Measurements from ENCODE around the gene RASSF5. TPM values are rescaled to one million over a fixed set of nuclear protein-coding genes. Genes with fewer than 3 reads are reported as not detected.
"Not testable (repeated sequence)": the region's sequence is repeated elsewhere in the genome, so short reads cannot be mapped to it uniquely, and the experiment has no call there.

The RASSF5 gene
- total RNA-seq, 1 experiment from 2014 or later: 3.8 TPM

DNA sequence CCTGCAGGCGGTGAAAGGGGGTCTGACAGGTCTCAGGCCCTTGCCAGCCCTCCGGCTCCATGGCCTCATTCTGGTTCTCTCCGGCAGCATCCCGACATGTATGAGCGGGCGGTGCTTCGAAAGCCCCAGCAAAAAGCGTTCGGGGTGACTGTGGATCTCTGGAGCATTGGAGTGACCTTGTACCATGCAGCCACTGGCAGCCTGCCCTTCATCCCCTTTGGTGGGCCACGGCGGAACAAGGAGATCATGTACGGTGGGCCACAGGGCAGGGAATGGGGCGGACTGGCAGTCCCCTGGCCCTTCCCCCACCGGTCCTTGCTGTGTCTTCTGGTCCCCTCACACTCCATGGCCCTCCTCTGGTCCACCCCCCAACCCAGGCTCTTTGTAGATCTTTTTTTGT lies 30.7 kb upstream of the RASSF5 start:
- no peak for DNase-seq (ENCODE audit: low spot score)

DNA sequence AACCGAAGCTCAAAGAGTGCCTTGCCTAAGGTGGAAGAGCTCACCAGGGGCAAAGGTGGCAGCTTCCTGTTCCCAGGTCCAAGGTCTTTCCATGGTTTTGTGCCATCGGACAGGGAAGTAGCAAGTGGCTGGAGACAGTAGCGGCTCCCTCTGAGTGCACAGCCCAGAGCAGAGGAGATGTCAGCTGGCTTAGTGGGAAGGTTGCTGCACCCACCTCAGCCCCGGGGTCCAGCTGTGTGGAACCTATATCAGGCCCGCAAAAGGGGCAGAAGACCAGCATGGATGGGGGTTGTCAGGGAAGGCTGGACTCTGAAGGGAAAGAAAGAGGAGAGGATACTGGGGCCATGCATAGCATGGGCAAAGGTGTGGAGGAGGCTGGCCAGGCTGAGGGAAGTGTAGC lies 30.2 kb upstream of the RASSF5 start:
- DNase-seq (ENCODE audit: low spot score): no peak

DNA sequence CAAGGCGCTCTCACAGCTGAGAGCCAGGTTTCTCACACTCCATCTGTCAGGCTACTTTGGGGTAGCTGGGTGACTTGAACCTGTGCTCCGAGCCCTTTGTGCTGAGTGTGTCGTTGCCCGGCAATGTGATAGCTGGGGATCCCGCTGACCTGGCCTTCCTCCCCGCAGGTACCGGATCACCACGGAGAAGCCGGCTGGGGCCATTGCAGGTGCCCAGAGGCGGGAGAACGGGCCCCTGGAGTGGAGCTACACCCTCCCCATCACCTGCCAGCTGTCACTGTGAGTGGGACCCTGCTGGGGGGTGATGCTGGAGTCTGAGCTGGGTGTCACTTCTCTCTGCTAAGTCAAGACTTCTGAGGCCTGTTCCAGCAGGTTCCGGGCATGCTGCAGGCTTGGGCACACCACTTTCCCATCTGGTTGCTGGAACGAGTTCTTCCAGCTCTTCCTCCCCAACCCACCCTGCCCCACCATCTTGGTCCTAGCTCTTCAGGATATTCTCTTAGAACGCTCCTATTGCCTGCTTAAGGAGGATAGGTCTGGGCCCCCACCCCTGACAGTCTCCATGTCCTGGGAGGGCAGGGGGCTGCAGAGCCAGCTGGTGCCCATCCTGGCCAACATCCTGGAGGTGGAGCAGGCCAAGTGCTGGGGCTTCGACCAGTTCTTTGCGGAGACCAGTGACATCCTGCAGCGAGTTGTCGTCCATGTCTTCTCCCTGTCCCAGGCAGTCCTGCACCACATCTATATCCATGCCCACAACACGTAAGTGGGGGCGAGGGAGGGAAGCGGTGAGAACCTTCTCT lies 29.6 kb upstream of the RASSF5 start:
- DNase-seq (ENCODE audit: low spot score): no peak

DNA sequence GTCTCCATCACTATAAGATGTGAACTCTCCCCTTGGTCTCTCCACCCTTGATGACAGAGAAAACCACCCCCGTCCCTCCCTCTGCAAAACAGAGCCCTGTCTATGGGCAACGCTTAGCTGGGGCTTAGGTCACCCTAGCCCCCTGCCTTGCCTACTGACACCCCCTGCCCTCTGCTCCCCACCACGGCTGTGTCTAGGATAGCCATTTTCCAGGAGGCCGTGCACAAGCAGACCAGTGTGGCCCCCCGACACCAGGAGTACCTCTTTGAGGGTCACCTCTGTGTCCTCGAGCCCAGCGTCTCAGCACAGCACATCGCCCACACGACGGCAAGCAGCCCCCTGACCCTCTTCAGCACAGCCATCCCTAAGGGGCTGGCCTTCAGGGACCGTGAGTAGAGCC lies 28.6 kb upstream of the RASSF5 start:
- DNase-seq (ENCODE audit: low spot score): no peak

DNA sequence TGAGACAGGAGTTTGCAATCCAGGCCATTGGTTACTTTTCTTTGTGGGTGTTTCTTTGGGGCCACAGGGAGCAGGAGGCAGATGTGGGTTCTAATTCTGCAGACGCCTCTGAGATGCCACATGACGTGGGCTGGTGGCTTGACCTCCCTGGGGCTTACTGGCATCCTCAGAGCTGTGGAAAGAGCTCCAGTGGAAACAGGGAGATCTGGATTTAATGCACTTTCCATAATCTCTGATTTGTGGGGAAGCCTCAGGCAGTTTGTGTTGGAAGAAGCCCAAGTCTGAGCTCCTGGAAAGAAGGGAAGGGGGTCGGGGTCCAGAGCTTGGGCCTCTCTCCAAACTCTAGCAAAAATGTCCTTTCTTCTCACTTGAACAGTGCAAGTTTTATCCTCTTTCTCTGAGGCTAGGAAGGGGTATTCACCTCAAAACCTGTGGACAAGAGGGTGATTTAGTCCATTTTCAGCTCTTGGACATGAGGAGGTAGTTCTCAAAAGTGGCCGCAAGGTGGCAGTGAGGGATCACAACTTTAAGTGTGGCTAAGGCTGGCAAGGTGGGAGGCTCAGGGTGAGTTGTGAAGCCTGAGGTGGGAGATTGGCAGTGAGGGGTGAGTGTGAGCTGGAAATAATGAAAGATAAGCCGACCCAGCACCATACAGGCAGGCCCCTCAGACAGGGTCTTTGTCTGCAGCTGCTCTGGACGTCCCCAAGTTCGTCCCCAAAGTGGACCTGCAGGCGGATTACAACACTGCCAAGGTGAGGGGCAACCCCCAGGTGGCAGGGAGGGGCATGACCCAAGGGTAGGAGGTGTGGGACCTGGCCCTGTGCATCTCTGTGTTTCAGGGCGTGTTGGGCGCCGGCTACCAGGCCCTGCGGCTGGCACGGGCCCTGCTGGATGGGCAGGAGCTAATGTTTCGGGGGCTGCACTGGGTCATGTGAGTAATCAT lies 27.9 kb upstream of the RASSF5 start:
- peak; percentile 72 for DNase-seq (ENCODE audit: low spot score)

DNA sequence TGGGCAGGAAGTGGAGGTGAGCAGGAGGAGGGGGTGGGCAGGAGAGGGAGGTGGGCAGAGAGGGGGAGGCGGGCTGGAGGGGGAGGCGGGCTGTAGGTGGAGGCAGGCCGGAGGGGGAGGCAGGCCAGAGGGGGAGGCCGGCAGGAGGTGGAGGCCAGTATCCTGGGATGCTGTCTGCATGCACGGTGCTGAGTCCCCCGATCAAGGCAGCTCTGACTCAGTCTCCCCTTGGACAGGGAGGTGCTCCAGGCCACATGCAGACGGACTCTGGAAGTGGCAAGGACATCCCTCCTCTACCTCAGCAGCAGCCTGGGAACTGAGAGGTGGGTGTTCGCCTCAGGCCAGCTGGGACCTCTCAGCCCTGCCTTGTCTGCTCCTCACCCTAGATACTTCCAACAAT lies 27.1 kb upstream of the RASSF5 start:
- no peak for DNase-seq (ENCODE audit: low spot score)

DNA sequence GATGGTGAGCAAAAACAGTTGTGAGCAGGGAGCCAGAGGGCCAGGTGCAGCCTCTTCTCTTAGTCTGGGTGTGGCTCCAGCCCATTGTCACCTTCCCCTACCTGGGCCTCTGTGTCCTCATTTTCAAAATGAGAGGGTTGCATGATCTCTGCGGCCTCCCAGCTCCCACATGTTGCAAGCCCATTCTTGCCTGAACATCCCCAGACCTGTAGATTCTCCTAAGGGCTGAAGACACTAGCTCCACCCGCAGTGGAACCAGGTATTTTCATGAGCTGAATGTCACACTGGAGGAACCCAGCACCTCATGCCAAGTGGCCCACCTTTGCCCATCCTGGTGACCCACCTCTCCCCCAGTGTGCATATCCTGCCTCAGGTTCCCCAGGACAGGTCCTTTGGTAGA lies 24.7 kb upstream of the RASSF5 start:
- DNase-seq (ENCODE audit: low spot score): no peak

DNA sequence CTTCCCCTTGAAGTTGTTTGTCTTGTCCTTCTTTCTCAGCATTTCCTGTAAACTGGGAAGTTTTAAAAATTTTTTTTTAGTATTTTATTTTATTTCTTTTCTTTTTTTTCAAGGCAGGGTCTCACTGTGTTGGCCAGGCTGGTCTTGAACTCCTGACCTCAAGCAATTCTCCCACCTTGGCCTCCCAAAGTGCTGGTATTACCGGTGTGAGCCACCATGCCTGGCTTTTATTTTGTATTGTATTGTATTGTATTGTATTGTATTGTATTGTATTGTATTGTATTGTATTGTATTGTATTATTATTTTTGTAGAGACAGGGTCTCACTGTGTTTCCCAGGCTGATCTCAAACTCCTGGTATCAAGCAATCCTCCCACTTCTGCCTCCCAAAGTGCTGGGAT lies 23.5 kb upstream of the RASSF5 start:
- DNase-seq (ENCODE audit: low spot score): not testable (repeated sequence)

DNA sequence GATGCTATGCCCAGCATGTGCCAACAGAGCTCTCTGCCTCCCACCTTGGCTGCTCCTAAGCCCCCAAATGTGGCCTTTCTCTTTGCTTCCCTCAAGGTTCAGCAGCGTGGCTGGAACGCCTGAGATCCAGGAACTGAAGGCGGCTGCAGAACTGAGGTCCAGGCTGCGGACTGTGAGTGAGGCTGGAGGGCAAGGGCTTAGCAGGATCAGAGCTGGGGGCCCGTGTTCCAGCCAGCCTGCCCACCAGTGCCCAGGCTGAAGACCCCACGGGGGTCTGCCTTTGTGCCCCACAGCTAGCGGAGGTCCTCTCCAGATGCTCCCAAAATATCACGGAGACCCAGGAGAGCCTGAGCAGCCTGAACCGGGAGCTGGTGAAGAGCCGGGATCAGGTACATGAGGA lies 22.4 kb upstream of the RASSF5 start:
- DNase-seq (ENCODE audit: low spot score): no peak

DNA sequence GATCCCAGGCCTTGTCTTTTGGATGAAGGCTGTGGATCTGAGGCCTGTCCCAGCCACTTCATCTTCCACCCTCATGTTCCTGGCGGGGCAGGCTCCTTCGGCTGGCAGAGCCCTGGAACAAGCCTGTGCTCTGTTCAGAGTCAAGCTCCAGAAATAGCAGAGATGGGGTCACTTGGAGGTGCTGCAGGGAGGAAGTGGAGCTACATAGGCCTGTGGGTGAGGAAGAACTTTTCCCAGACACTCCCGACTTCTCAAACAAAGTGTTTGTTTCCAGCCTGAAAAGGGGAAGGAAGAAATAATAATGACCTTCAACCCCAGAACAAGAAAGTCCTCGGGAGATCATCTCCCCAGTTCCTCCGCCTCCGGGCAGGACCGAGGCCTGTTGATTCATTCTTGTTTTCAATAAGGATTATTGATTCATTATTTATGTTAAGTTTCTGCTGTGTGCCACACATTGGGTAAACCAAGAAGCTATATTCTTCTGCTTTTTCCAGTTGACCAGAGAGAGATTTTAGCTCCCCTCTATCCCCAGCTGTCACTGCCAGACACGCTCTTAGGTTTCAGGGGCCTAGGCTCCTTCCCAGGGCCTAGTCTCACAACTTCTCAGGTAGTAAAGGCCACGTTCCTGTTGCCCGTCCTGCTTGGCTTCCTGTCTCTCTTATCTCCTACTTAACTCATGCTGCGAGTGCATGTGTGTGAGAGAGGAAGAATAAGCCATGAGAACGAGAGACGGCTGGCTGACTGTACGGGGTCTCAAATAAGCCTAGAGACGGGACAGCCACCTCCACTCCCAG lies 20.1 kb upstream of the RASSF5 start:
- DNase-seq (ENCODE audit: low spot score): no peak

DNA sequence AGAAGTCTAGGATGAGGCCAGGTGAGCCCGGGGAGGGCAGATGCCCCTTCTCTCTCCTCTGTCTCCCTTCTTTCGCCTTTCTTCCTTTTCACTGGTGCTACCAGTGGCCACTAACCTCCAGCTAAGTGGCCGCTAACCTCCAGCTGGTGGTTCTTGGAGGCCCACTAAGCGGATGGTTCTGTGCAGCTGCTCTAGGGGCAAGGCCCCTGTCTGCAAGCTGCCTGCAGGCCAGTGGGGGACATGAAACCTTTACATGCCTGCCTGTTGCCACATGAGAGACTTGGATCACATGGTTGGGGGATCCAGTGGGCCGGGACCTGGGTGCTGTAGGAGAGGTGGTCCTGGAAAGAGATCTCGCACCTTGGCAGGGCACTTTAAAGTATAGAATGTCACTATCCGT lies 19.4 kb upstream of the RASSF5 start:
- no peak for DNase-seq (ENCODE audit: low spot score)

DNA sequence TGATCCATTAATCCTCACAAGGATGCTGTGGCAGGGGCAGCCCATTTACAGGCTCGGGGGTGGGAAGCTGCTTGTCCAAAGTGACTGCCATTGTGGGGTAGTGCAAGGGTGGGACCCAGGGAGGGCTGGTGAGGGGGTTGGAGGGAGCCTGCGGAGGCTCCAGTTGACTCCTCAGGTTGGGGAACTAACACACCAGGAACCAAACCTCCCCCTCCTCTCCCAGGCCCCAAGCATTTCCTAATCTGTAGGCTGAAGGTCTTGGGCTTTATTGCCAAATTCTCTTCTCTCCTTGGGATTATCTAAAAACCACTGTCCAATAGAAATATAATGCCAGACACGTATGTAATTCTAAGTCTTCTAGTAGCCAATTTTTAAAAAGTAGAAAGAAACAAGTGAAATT lies 18.9 kb upstream of the RASSF5 start:
- no peak for DNase-seq (ENCODE audit: low spot score)

DNA sequence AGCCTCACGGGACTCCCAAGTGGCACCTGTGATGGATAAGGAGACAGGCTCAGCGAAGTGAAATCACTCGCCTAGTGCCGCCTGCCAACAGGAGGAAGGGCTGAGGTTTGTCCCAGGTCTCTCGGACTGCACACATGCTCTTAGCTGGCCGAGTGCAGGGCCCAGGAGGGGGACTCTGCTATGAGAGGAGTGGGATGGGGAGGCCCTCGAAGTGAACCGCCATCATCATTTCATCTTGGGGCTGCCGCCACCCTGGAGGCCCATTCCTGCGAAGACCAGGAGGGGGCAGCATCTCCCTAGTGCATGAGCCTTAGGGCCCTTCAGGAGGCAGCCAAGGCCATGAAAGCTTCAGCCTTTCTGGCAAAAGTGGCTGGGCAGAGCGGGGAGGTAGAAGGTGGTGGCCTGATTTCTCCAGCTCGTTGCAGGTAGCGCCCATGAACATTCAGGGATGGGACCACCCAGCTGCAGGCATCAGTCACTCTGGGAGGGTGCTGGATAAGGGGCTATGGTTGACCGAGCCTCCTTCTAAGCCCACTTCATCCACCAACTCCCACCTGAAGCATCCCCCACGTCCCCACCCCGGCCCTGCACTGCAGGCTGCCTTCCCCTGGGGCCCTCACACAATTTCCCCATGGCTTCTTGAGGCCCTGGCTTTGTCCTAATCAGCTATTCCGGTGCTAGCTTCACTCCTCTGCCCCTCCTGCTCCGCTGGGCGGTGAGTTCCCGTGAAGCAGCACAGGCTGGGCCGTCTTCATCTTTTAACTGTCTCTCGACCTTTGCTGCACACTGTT lies 17.2 kb upstream of the RASSF5 start:
- DNase-seq (ENCODE audit: low spot score): peak; percentile 62

DNA sequence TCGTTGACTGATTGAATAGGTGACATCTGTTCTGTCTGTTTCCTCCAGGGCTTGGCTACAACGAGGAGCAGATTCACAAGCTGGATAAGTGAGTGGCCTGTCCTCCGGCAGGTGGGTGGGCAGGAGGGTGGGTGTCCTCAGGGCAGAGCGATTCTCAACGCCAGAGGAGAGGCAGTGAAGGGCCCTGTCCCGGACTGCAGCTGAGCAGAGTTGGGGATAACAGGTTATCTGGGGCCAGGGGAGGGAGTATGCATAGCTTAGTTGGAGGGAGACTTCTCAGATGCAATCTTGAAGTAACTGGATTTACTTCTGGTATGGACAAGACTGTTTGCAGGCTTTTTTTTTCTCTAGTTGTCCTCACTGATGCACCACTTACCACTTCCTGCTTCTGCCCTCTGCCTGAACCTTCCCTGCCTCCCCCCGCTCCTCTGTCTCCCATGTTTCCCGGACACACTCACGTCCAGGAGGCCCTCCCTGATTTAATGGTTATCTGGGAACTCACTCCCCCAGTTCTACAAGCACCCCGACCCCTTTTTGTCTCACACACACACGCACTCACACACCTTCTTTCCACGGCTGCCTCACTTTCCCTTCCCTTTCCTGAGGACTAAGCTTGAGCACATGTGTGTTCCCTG lies 16.4 kb upstream of the RASSF5 start:
- no peak for DNase-seq (ENCODE audit: low spot score)

DNA sequence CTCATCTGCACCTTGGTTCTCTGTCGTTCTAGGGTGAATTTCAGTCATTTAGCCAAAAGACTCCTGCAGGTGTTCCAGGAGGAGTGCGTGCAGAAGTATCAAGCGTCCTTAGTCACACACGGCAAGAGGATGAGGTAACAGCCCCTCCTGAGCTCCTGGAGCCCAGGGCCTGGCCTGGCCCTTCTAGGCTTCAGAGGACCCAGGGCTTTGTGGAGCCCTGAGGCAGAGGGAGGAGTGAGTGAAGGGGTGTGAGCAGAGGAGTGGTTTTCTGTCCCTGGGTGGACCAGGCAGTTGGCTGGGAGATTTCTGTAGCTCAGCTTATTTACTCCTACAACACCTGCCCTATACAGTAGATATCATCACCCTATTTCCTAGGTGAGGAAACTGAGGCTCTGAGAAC lies 15.7 kb upstream of the RASSF5 start:
- no peak for DNase-seq (ENCODE audit: low spot score)

DNA sequence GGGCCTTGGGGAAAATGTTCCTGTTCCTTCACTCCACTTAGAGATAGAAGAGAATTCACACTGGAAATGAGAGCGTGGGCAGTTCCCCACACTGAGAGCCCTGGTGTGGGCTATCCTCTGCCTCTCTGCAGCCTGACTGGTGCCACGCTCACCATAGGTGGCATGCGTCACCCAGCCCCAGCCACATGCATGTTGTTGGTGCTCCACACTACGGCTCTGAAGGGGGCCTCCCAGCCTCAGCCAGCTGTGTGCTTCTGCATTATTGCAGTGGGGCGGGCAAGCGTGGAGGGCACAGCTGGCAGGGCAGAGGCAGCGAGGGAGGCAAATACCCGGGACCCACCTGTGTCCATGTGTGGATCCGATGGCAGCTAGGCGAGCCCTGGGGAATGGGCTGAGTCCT lies 14.7 kb upstream of the RASSF5 start:
- DNase-seq (ENCODE audit: low spot score): no peak

DNA sequence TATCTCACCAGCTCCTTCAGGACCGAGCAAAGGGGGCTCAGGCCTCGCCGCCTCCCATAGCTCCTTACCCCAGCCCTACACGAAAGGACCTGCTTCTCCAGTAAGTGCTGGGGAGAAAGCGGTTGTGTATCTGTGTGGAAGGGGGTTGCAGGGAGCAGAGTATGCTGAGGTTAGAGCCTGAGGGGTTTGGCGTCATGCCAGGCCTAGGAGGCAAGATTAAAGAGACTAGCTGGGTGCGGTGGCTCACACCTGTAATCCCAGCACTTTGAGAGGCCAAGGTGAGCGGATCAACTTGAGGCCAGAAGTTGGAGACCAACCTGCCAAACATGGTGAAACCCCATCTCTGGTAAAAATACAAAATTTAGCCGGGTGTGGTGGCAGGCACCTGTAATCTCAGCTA lies 14.1 kb upstream of the RASSF5 start:
- no peak for DNase-seq (ENCODE audit: low spot score)

DNA sequence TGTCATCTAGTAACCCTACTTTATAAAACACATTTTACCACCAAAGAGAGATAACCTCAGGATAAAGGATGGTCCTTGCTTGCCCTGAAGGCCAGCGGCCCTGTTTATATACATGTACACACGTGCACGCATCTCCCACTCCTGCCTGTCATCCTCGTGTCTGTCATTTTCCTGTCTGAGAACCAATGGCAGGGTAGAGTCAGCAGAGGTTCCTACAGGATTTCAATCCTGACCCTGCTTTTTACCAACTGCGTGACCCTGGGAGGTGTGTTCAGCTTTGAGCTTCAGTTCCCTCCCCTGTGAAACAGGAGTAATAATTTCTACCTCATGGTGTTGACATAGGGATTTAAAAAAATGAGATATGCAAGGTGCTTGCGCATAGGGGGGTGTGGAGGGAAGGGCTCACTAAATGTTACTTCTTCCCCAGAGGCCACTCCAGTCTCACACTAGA lies 12.3 kb upstream of the RASSF5 start:
- DNase-seq (ENCODE audit: low spot score): no peak

DNA sequence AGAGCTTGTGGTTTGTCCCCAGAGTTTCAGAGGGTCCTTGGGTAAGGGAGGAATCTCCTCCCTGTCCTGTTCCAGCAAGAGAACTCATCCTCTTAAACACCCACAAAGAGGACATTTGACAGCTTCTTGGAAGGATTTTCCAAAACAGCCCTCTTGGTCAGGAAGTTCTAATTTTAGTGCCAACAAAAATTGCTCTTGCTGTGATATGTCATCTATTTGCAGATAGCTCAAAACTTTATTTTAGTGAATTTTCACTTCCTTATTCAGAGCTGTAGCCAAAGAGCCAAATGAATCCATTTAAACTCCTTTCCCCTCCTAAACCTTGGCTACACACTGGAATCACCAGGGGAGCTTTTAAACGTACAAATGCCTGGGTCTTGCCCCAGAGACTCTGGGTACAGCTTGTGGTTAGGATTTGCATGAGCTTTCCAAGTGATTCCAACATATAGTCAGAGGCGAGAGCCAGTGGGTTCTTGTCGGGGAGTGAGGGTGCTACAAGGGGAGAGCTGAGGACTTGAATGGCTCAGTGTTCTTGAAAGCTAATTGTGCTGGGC lies 11.8 kb upstream of the RASSF5 start:
- no peak for DNase-seq (ENCODE audit: low spot score)

DNA sequence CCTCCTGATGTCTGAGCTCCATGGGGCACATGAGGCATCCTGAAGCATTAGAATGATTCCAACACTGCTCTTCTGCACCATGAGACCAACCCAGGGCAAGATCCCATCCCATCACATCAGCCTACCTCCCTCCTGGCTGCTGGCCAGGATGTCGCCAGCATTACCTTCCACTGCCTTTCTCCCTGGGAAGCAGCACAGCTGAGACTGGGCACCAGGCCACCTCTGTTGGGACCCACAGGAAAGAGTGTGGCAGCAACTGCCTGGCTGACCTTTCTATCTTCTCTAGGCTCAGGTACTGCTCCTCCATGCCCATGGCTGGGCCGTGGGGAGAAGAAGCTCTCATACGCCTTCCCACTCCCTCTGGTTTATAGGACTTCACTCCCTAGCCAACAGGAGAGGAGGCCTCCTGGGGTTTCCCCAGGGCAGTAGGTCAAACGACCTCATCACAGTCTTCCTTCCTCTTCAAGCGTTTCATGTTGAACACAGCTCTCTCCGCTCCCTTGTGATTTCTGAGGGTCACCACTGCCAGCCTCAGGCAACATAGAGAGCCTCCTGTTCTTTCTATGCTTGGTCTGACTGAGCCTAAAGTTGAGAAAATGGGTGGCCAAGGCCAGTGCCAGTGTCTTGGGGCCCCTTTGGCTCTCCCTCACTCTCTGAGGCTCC lies 11.1 kb upstream of the RASSF5 start:
- no peak for DNase-seq (ENCODE audit: low spot score)
